Cardiac muscle cell (in vitro differentiated cells and primary cell): ENCODE results near the gene MACROD2. TPM values are rescaled to one million over a fixed set of nuclear protein-coding genes. Genes with fewer than 3 reads are reported as not detected.
"Not testable (repeated sequence)": the region's sequence is repeated elsewhere in the genome, so short reads cannot be mapped to it uniquely, and the experiment has no call there.

Experiments
- DNase-seq, 2 donors: peaks; one replicate each; pipeline versions ENCODE4 v3.0.0 to v3.0.0-alpha.2; 2010 to 2017; ENCODE audit warnings: low read depth in 1 of 2, low spot score in 1 of 2
- H3K27ac ChIP-seq: fragments of 200-600 bp; sonication (generic); 2 replicates; pipeline ENCODE4 v1.5.1; 2016
- H3K27me3 ChIP-seq: fragments of 200-600 bp; sonication (generic); 2 replicates; pipeline ENCODE4 v1.6.0; 2016; ENCODE audit warnings: control low read depth
- H3K36me3 ChIP-seq: fragments of 200-600 bp; sonication (generic); 2 replicates; pipeline ENCODE4 v1.5.1; 2016; ENCODE audit warnings: control low read depth
- H3K4me1 ChIP-seq: fragments of 200-600 bp; sonication (generic); 2 replicates; pipeline ENCODE4 v1.8.1; 2017; ENCODE audit warnings: low read depth, mild to moderate bottlenecking, mixed run types
- H3K4me3 ChIP-seq: fragments of 200-600 bp; sonication (generic); 2 replicates; pipeline ENCODE4 v1.5.1; 2016; ENCODE audit warnings: mild to moderate bottlenecking
- H3K9me3 ChIP-seq: fragments of 200-600 bp; sonication (generic); 2 replicates; pipeline ENCODE4 v1.5.1; 2017; ENCODE audit warnings: low read depth, mild to moderate bottlenecking, control low read depth
- polyA plus RNA-seq: library from polyadenylated mRNA; unstranded; fragments of >200 nt; fragmentation: Nextera tagmentation; extraction: Ambion mirVana; gene quantifications from 2 replicates; pipeline ENCODE4 v1.2.1, GENCODE V29; 2016
- total RNA-seq: library from RNA; depleted of rRNA; stranded (reverse); fragments of >200 nt; gene quantifications from 2 replicates; pipeline ENCODE4 v1.2.3, GENCODE V29; 2016
- TF ChIP-seq, protein P1 (sequence below): IDR thresholded peaks from 2 replicates; pipeline ENCODE4 v1.5.1; 2012; ENCODE audit warnings: low read depth, mild to moderate bottlenecking, low read length

Gene MACROD2
- total and polyA plus RNA-seq, 2 experiments from 2014 or later, result 9.3 to 14.4 TPM

- H3K27ac ChIP-seq, result no peak overlapping the region
- H3K4me1 ChIP-seq, result no peaks in the 10 kb centered on the region
- TF ChIP-seq, protein P1, sequence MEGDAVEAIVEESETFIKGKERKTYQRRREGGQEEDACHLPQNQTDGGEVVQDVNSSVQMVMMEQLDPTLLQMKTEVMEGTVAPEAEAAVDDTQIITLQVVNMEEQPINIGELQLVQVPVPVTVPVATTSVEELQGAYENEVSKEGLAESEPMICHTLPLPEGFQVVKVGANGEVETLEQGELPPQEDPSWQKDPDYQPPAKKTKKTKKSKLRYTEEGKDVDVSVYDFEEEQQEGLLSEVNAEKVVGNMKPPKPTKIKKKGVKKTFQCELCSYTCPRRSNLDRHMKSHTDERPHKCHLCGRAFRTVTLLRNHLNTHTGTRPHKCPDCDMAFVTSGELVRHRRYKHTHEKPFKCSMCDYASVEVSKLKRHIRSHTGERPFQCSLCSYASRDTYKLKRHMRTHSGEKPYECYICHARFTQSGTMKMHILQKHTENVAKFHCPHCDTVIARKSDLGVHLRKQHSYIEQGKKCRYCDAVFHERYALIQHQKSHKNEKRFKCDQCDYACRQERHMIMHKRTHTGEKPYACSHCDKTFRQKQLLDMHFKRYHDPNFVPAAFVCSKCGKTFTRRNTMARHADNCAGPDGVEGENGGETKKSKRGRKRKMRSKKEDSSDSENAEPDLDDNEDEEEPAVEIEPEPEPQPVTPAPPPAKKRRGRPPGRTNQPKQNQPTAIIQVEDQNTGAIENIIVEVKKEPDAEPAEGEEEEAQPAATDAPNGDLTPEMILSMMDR, result peak; percentile 7
- H3K4me3 ChIP-seq, result no peak overlapping the region
- H3K36me3 ChIP-seq, result no peaks in the 10 kb centered on the region
- H3K27me3 ChIP-seq, result no peaks in the 10 kb centered on the region
- no peaks in the 10 kb centered on the region for H3K9me3 ChIP-seq
- DNase-seq, result peak in 1 of 2 donors; percentile 20
Measured at GRCh38 chr20:14264869-14265268, 269.6 kb downstream of the MACROD2 start.

- Histone ChIP-seq H3K4me1 (no peaks in the 10 kb centered on the region), H3K36me3 (no peaks in the 10 kb centered on the region), H3K4me3 (no peak overlapping the region), H3K27ac (no peak overlapping the region), H3K27me3 (no peaks in the 10 kb centered on the region), H3K9me3 (no peaks in the 10 kb centered on the region)
- TF ChIP-seq, protein P1, result no peak
- DNase-seq, result no peak
Measured at GRCh38 chr20:14266246-14266645, 270.9 kb downstream of the MACROD2 start.

GRCh38 chr20:14270751-14271150 lies 275.4 kb downstream of the MACROD2 start:
- H3K4me3 ChIP-seq, H3K27me3 ChIP-seq, H3K36me3 ChIP-seq, H3K27ac ChIP-seq, H3K9me3 ChIP-seq, H3K4me1 ChIP-seq, DNase-seq: not testable (repeated sequence)

DNA sequence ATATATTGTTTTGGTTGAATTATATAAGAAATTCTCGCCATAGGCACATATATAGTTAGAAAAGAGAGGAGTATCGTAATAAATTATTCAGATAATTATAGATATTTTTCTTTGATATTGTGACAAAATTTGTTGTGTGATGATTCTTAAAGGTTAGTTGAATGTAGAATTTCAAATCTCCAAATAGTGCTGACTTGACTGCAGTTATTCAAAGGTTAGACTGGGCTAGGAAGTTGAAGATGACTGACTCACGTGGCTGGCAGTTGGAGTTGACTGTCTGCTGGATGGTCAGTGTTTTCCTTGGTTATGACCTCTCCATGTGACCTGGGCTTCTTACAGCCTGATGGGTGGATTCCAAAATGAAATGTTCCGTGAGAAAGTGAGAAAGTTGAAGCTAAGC lies 286.8 kb downstream of the MACROD2 start:
- H3K36me3 ChIP-seq, result no peaks in the 10 kb centered on the region
- no peak overlapping the region for H3K27ac ChIP-seq
- no peak for DNase-seq
- H3K9me3 ChIP-seq, result no peaks in the 10 kb centered on the region
- TF ChIP-seq, protein P1, result no peak
- no peak overlapping the region for H3K4me3 ChIP-seq
- H3K27me3 ChIP-seq, result no peaks in the 10 kb centered on the region
- no peaks in the 10 kb centered on the region for H3K4me1 ChIP-seq

GRCh38 chr20:14284443-14284842 lies 289.1 kb downstream of the MACROD2 start:
- H3K27ac ChIP-seq, result no peak overlapping the region
- TF ChIP-seq, protein P1, result no peak
- no peak overlapping the region for H3K4me3 ChIP-seq
- no peaks in the 10 kb centered on the region for H3K4me1 ChIP-seq
- H3K36me3 ChIP-seq, result no peaks in the 10 kb centered on the region
- no peak for DNase-seq
- no peaks in the 10 kb centered on the region for H3K9me3 ChIP-seq
- no peaks in the 10 kb centered on the region for H3K27me3 ChIP-seq

DNA sequence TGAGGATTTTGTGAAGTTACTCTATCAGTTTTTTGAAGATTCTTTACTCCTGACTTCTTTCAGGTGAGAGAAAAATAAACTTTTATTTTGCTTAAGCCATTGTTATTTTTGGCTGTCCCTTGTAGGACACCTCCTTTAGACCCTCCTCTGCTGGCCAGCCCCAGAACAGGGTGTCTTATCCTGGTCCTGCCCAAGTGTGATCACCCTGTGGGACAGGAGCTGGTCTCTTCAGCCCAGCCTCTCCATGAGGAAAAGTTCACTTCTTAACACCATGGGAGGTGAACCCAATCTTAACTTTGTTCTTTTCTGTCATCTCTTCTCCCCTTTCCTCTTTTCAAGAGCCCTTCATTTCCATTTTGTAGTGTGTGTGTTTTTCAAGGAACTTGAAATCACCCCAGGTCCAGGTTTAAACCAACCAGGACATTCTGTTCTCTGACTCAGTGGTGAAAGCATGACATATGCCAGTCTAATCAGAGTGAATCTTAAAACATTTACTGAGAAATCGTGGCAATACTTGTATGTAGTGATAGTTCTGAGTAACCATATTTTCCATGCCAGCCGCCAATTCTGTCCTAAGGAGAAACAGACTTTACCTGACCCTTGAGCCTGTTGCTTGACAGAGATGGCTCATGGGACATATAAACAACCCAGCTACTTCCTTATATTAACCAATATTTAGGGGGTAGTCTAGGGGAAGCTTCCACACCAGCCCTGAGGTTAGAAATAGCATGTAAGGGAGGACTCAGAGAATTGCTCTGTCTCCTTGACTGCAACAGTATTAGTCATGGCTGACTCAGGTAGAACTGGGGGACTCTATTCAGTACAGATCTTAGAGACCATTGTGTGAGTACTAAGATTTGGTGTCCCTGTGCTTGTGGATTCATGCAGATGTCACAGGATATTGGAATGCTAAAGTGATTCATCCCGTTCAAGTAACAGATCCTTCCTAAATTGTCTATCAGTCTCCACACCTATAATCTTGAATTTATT lies 293.3 kb downstream of the MACROD2 start:
- no peak for DNase-seq
- Histone ChIP-seq H3K27me3 (no peaks in the 10 kb centered on the region), H3K27ac (no peak overlapping the region), H3K4me3 (no peak overlapping the region), H3K36me3 (no peaks in the 10 kb centered on the region), H3K9me3 (no peaks in the 10 kb centered on the region), H3K4me1 (no peaks in the 10 kb centered on the region)
- TF ChIP-seq, protein P1, result no peak
